Measurements from ENCODE around the gene DPF3.

DNA sequence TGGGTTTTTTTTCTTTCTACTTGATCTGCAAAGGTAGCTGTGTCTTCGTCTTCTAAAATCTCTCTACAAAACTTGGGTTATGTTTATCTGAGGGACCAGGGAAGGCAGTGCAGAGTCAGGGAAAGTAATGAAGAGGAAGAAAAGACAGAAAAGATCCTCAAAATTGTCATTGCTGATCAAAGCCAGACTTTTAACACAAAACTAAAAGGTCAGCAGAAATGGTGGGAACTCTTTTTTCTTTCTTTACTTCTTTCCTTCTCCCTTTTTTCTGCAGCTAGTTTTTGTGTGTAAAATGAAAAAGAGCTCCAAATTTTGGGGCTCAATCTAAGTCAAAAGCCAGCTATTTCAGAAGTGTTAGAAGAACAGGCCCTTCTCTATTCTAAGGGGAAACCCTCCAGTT lies 11.9 kb downstream of the DPF3 start:
- TF ChIP-seq EZH2 (IDR thresholded peaks at IDR 0.05; ENCODE audit: low read depth): no peak
- TF ChIP-seq, protein P1, sequence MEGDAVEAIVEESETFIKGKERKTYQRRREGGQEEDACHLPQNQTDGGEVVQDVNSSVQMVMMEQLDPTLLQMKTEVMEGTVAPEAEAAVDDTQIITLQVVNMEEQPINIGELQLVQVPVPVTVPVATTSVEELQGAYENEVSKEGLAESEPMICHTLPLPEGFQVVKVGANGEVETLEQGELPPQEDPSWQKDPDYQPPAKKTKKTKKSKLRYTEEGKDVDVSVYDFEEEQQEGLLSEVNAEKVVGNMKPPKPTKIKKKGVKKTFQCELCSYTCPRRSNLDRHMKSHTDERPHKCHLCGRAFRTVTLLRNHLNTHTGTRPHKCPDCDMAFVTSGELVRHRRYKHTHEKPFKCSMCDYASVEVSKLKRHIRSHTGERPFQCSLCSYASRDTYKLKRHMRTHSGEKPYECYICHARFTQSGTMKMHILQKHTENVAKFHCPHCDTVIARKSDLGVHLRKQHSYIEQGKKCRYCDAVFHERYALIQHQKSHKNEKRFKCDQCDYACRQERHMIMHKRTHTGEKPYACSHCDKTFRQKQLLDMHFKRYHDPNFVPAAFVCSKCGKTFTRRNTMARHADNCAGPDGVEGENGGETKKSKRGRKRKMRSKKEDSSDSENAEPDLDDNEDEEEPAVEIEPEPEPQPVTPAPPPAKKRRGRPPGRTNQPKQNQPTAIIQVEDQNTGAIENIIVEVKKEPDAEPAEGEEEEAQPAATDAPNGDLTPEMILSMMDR (conservative IDR thresholded peaks at IDR 0.05): no peak
